DND-41 (cell line): ENCODE data around the gene MINAR1.

Source experiments
- ATAC-seq: fragments of 200-7000 bp; cut with Tn5 transposase; 3 replicates; pipeline ENCODE4 v1.9.1; 2021; ENCODE audit warnings: low read depth; ENCODE audit not compliant: insufficient read depth
- DNase-seq: peaks from one replicate; pipeline ENCODE4 v3.0.0-alpha.2; 2020
- H2AFZ ChIP-seq: 2 replicates; pipeline ENCODE4 v1.6.0; 2012; ENCODE audit warnings: low read depth, low read length
- H3K27ac ChIP-seq: 2 replicates; pipeline ENCODE4 v1.5.1; 2012; ENCODE audit warnings: low read length, inconsistent platforms
- H3K27me3 ChIP-seq: fragments of 200-600 bp; sonication (generic); 2 replicates; pipeline ENCODE4 v1.6.0; 2012; ENCODE audit warnings: low read length, mild to moderate bottlenecking, inconsistent platforms; ENCODE audit not compliant: insufficient read depth, poor library complexity
- H3K36me3 ChIP-seq: 2 replicates; pipeline ENCODE4 v1.5.1; 2012; ENCODE audit warnings: low read length, inconsistent platforms; ENCODE audit not compliant: insufficient read depth
- H3K4me1 ChIP-seq: 2 replicates; pipeline ENCODE4 v1.5.1; 2012; ENCODE audit warnings: mild to moderate bottlenecking, low read length; ENCODE audit not compliant: insufficient read depth
- H3K4me2 ChIP-seq: 2 replicates; pipeline ENCODE4 v1.6.0; 2012; ENCODE audit warnings: mild to moderate bottlenecking, moderate library complexity, low read length, inconsistent platforms; ENCODE audit not compliant: insufficient read depth
- H3K4me3 ChIP-seq, 2 experiments: fragments of 200-600 bp in 1 of 2; shearing (Covaris generic) in 1 of 2; 2 replicates each; pipeline ENCODE4 v1.5.1; 2012 to 2016; ENCODE audit warnings: inconsistent platforms in 2 of 2, low read length in 2 of 2, mild to moderate bottlenecking in 2 of 2, low read depth in 1 of 2, moderate library complexity in 1 of 2
- H3K79me2 ChIP-seq: 2 replicates; pipeline ENCODE4 v1.6.0; 2012; ENCODE audit warnings: low read length, inconsistent platforms; ENCODE audit not compliant: insufficient read depth
- H3K9ac ChIP-seq: 2 replicates; pipeline ENCODE4 v1.6.0; 2012; ENCODE audit warnings: low read depth, mild to moderate bottlenecking, inconsistent platforms, low read length, moderate library complexity
- H3K9me3 ChIP-seq: 2 replicates; pipeline ENCODE4 v1.5.1; 2012; ENCODE audit warnings: low read length, moderate library complexity, mild to moderate bottlenecking, inconsistent platforms; ENCODE audit not compliant: insufficient read depth, severe bottlenecking
- H4K20me1 ChIP-seq: 2 replicates; pipeline ENCODE4 v1.6.0; 2012; ENCODE audit warnings: low read length; ENCODE audit not compliant: insufficient read depth
- CTCF ChIP-seq: IDR thresholded peaks from 2 replicates; pipeline ENCODE4 v1.5.1; 2012; ENCODE audit warnings: borderline replicate concordance, low read length, moderate library complexity, mild to moderate bottlenecking; ENCODE audit not compliant: poor library complexity, severe bottlenecking; ENCODE audit errors: extremely low read depth
- EZH2 ChIP-seq: IDR thresholded peaks from 3 replicates; pipeline ENCODE4 v1.6.1; 2012; ENCODE audit warnings: borderline replicate concordance, low read depth, mild to moderate bottlenecking, moderate library complexity, low read length, inconsistent platforms; ENCODE audit not compliant: severe bottlenecking

Gene MINAR1

DNA sequence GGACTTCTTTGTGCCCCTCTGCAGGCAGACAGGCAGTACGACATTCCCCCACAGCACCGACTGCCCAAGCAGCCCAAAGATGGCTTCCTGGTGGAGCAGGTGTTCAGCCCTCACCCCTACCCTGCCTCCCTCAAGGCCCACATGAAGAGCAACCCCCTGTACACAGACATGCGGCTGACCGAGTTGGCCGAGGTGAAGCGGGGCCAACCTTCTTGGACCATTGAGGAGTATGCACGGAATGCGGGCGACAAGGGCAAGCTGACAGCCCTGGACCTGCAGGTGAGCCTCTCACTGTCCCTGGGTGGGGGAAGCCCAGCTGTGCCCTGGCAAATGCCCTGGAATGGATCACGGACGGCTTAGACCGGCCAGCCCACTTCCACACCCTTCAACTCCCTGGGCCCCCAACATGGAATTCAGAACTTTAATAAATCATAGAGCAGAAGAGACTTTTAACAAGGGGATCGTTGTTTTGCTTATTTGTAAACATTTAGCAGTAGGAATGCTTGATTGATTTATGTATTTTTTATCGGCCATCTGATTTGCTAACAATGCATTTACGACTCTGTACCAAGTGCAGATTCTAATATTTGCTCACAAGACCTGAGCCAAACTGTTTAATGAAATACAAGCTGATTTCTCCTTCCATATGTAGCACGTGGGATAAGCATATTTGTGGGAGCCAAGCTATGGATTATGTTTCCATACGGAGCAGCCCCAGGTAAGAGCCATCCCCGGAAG, 31.1 kb downstream of the MINAR1 start:
- no peak overlapping the region for H3K9ac ChIP-seq
- TF ChIP-seq CTCF (no peak), EZH2 (no peak)
- no peaks in the 10 kb centered on the region for H3K36me3 ChIP-seq
- no peaks in the 10 kb centered on the region for H3K27me3 ChIP-seq
- H4K20me1 ChIP-seq: no peaks in the 10 kb centered on the region
- no peak for ATAC-seq
- H3K4me3 ChIP-seq: no peak overlapping the region
- H3K4me2 ChIP-seq: no peak overlapping the region
- no peaks in the 10 kb centered on the region for H3K9me3 ChIP-seq
- no peak for DNase-seq
- no peak overlapping the region for H3K27ac ChIP-seq
- H3K4me1 ChIP-seq: no peaks in the 10 kb centered on the region
- no peaks in the 10 kb centered on the region for H3K79me2 ChIP-seq
- no peak overlapping the region for H2AFZ ChIP-seq

GRCh38 chr15:79463781-79464270, 31.7 kb downstream of the MINAR1 start:
- H3K4me2 ChIP-seq: no peak overlapping the region

GRCh38 chr15:79466488-79466887, 34.4 kb downstream of the MINAR1 start:
- ATAC-seq: no peak
- H3K4me1 ChIP-seq: no peaks in the 10 kb centered on the region
- H3K4me2 ChIP-seq: no peak overlapping the region
- no peaks in the 10 kb centered on the region; the same call in 1 of the 2 replicates for H3K36me3 ChIP-seq
- no peaks in the 10 kb centered on the region for H3K27me3 ChIP-seq
- H3K9me3 ChIP-seq: no peaks in the 10 kb centered on the region
- no peaks in the 10 kb centered on the region for H3K79me2 ChIP-seq
- no peak for TF ChIP-seq EZH2
- TF ChIP-seq CTCF: no peak
- no peak overlapping the region for H2AFZ ChIP-seq
- H3K4me3 ChIP-seq: no peak overlapping the region
- H3K9ac ChIP-seq: no peak overlapping the region
- no peaks in the 10 kb centered on the region for H4K20me1 ChIP-seq
- H3K27ac ChIP-seq: no peak overlapping the region
- no peak for DNase-seq

More at GRCh38 chr15:79463781-79464270, 31.7 kb downstream of the MINAR1 start:
- no peaks in the 10 kb centered on the region; the same call in 1 of the 2 replicates for H3K36me3 ChIP-seq
- no peaks in the 10 kb centered on the region for H3K4me1 ChIP-seq
- H3K27me3 ChIP-seq: no peaks in the 10 kb centered on the region
- no peak overlapping the region for H3K27ac ChIP-seq
- no peaks in the 10 kb centered on the region for H3K79me2 ChIP-seq
- DNase-seq (no peak), ATAC-seq (no peak)
- TF ChIP-seq CTCF (no peak), EZH2 (no peak)
- H3K9ac ChIP-seq: no peak overlapping the region
- H4K20me1 ChIP-seq: no peaks in the 10 kb centered on the region
- no peak overlapping the region for H2AFZ ChIP-seq
- H3K9me3 ChIP-seq: no peaks in the 10 kb centered on the region
- no peak overlapping the region for H3K4me3 ChIP-seq
